Testis (tissue), 2 donors: ENCODE results near the gene ETS2.

Experiments used
- CTCF ChIP-seq, 3 experiments: fragments of 450-650 bp in 2 of 3; fragments of 200-600 bp in 1 of 3; sonication (generic) in 1 of 3; IDR thresholded peaks; one replicate each; pipeline ENCODE4 v1.5.1; 2016 to 2019; ENCODE audit warnings: antibody characterized with exemption in 3 of 3, mild to moderate bottlenecking in 2 of 3, moderate library complexity in 1 of 3
- POLR2A ChIP-seq: fragments of 450-650 bp; IDR thresholded peaks from one replicate; pipeline ENCODE4 v1.6.1; 2017; ENCODE audit warnings: antibody characterized with exemption, mild to moderate bottlenecking, moderate library complexity

GRCh38 chr21:38816400-38816977, 10.8 kb downstream of the ETS2 start:
- TF ChIP-seq CTCF (IDR thresholded peaks at IDR 0.05) (no peak), POLR2A (no peak)
